HCT116 (cell line): ENCODE results near the gene UMAD1. TPM values are rescaled to one million over a fixed set of nuclear protein-coding genes. Genes with fewer than 3 reads are reported as not detected.

Source experiments
- ATAC-seq: fragments of 200-7000 bp; cut with Tn5 transposase; 2 replicates; pipeline ENCODE4 v1.9.1; 2020; ENCODE audit warnings: mild to moderate bottlenecking, moderate library complexity
- BruUV-seq: library from RNA; stranded (reverse); fragments of 400-500 nt; replicated peaks from 2 replicates; lab custom pipeline; 2021; lab: Mats Ljungman, UMichigan
- CTCF ChIA-PET: fragments of 300-600 bp; sonication (Branson Sonifier 250); formaldehyde crosslinking; loops from one replicate; lab custom pipeline; 2021; ENCODE audit warnings: antibody characterized with exemption; lab: Charles Lee
- POLR2A ChIA-PET: fragments of 300-600, 350-600 bp; sonication (Branson Sonifier 250); formaldehyde crosslinking; loops from one replicate; lab custom pipeline; 2021; ENCODE audit warnings: antibody characterized with exemption; lab: Charles Lee
- RAD21 ChIA-PET, 2 experiments: fragments of 300-600 bp; sonication (Branson Sonifier 250); formaldehyde crosslinking; loops; one replicate each; lab custom pipeline; 2023; ENCODE audit warnings: low total read pairs in 2 of 2; ENCODE audit not compliant: uncharacterized antibody in 2 of 2, unreplicated experiment in 2 of 2, low non-redundant PET in 1 of 2; lab: Charles Lee
- DNase-seq: peaks from one replicate; pipeline ENCODE4 v3.0.0-alpha.2; 2010; ENCODE audit warnings: low read depth, low spot score
- H2AFZ ChIP-seq: fragments of 200-600 bp; shearing (Covaris generic), sonication (generic); 2 replicates; pipeline ENCODE4 v1.6.1; 2017; ENCODE audit warnings: low read depth, mixed run types, mixed read lengths, antibody characterized with exemption, low read length; ENCODE audit not compliant: poor library complexity, severe bottlenecking
- H3K27ac ChIP-seq: 2 replicates; pipeline ENCODE4 v1.5.1; 2012; ENCODE audit warnings: low read depth, low read length
- H3K27me3 ChIP-seq: fragments of 200-600 bp; sonication (generic); 2 replicates; pipeline ENCODE4 v1.6.1; 2016; ENCODE audit warnings: mixed run types, low read length, mixed read lengths; ENCODE audit not compliant: insufficient read depth
- H3K36me3 ChIP-seq, 2 experiments: fragments of 200-500 bp in 1 of 2; fragments of 200-600 bp in 1 of 2; sonication (Bioruptor generic) in 1 of 2; sonication (generic) in 1 of 2; 2 replicates each; pipeline versions ENCODE4 v1.5.1 to v1.6.1; 2014 to 2016; ENCODE audit warnings: low read length in 2 of 2, inconsistent platforms in 1 of 2, mixed read lengths in 1 of 2, mixed run types in 1 of 2; ENCODE audit not compliant: insufficient read depth in 2 of 2, control insufficient read depth in 1 of 2
- H3K4me1 ChIP-seq, 2 experiments: fragments of 200-600 bp in 1 of 2; sonication (generic) in 1 of 2; 2 replicates each; pipeline versions ENCODE4 v1.5.1 to v1.6.1; 2012 to 2017; ENCODE audit warnings: low read length in 2 of 2, inconsistent platforms in 1 of 2, mild to moderate bottlenecking in 1 of 2, mixed read lengths in 1 of 2, mixed run types in 1 of 2, moderate library complexity in 1 of 2; ENCODE audit not compliant: insufficient read depth in 2 of 2, control insufficient read depth in 1 of 2
- H3K4me2 ChIP-seq: fragments of 200-600 bp; sonication (generic); 2 replicates; pipeline ENCODE4 v1.6.1; 2017; ENCODE audit warnings: mixed run types, low read length, mixed read lengths
- H3K4me3 ChIP-seq, 2 experiments: fragments of 200-600 bp in 1 of 2; sonication (generic) in 1 of 2; replicated peaks in 1 of 2; 2 replicates each; pipeline ENCODE4 v1.5.1; 2011 to 2016; ENCODE audit warnings: low read length in 2 of 2, control low read depth in 1 of 2, low read depth in 1 of 2, mild to moderate bottlenecking in 1 of 2, mixed read lengths in 1 of 2, mixed run types in 1 of 2
- H3K79me2 ChIP-seq: fragments of 200-600 bp; sonication (generic); 2 replicates; pipeline ENCODE4 v1.6.1; 2017; ENCODE audit warnings: mild to moderate bottlenecking, mixed run types, low read length, moderate library complexity, mixed read lengths; ENCODE audit not compliant: insufficient read depth
- H3K9ac ChIP-seq: fragments of 200-600 bp; sonication (generic); 2 replicates; pipeline ENCODE4 v1.6.1; 2016; ENCODE audit warnings: low read length, mixed read lengths
- H3K9me2 ChIP-seq: fragments of 200-600 bp; sonication (generic), shearing (Covaris generic); 2 replicates; pipeline ENCODE4 v1.6.1; 2017; ENCODE audit warnings: mixed run types, mild to moderate bottlenecking, moderate library complexity; ENCODE audit not compliant: insufficient read depth
- H3K9me3 ChIP-seq, 2 experiments: fragments of 200-500 bp in 1 of 2; fragments of 200-600 bp in 1 of 2; sonication (Bioruptor generic) in 1 of 2; sonication (generic) in 1 of 2; 2 replicates each; pipeline ENCODE4 v1.6.1; 2014 to 2017; ENCODE audit warnings: low read length in 2 of 2, mixed read lengths in 2 of 2, inconsistent platforms in 1 of 2, low read depth in 1 of 2, mild to moderate bottlenecking in 1 of 2, mixed run types in 1 of 2, moderate library complexity in 1 of 2; ENCODE audit not compliant: control insufficient read depth in 1 of 2, insufficient read depth in 1 of 2
- H4K20me1 ChIP-seq: fragments of 200-600 bp; sonication (generic), shearing (Covaris generic); 2 replicates; pipeline ENCODE4 v1.6.1; 2017; ENCODE audit warnings: mixed run types, mild to moderate bottlenecking, moderate library complexity; ENCODE audit not compliant: insufficient read depth
- CEBPB ChIP-seq: IDR thresholded peaks from 2 replicates; pipeline ENCODE4 v1.6.1; 2012; ENCODE audit warnings: low read depth
- ELF1 ChIP-seq: IDR thresholded peaks from 2 replicates; pipeline ENCODE4 v1.6.1; 2012; ENCODE audit warnings: low read depth, borderline replicate concordance
- EZH2phosphoT487 ChIP-seq: fragments of 200-600 bp; IDR thresholded peaks from 2 replicates; pipeline ENCODE4 v1.6.1; 2018; ENCODE audit warnings: antibody characterized with exemption, borderline replicate concordance
- FOSL1 ChIP-seq: IDR thresholded peaks from 2 replicates; pipeline ENCODE4 v1.6.1; 2012; ENCODE audit warnings: low read depth
- POLR2A ChIP-seq: IDR thresholded peaks from 2 replicates; pipeline ENCODE4 v1.7.0; 2011; ENCODE audit warnings: borderline replicate concordance; ENCODE audit not compliant: insufficient read depth, insufficient read length; ENCODE audit errors: extremely low read depth
- SP1 ChIP-seq: IDR thresholded peaks from 2 replicates; pipeline ENCODE4 v1.6.1; 2012; ENCODE audit warnings: low read depth
- SRF ChIP-seq: IDR thresholded peaks from 2 replicates; pipeline ENCODE4 v1.6.1; 2012; ENCODE audit warnings: low read depth
- YY1 ChIP-seq: IDR thresholded peaks from 2 replicates; pipeline ENCODE4 v1.6.1; 2011; ENCODE audit warnings: low read length, low read depth, moderate library complexity, mild to moderate bottlenecking; ENCODE audit not compliant: insufficient replicate concordance; ENCODE audit errors: extremely low read depth
- ZNF274 ChIP-seq: fragments of 200-500 bp; sonication (Bioruptor generic); IDR thresholded peaks from 2 replicates; pipeline ENCODE4 v1.6.1; 2014; ENCODE audit warnings: mild to moderate bottlenecking, low read depth, low read length, inconsistent platforms
- intact Hi-C: fragments of 100-400 bp; cut with micrococcal nuclease; formaldehyde crosslinking; loops from 2 replicates; pipeline ENCODE4 v1.10.0; 2022
- total RNA-seq: library from RNA; stranded (reverse); gene quantifications from one replicate; pipeline ENCODE4 v1.2.1, GENCODE V29; 2021; ENCODE audit not compliant: unreplicated experiment
- TF ChIP-seq, protein P1 (sequence below): IDR thresholded peaks from 2 replicates; pipeline ENCODE4 v1.6.1; 2012
- TF ChIP-seq, protein P2 (sequence below): IDR thresholded peaks from 2 replicates; pipeline ENCODE4 v1.6.1; 2012; ENCODE audit warnings: low read depth
- TF ChIP-seq, protein P3 (sequence below), 3 experiments: fragments of 200-600 bp in 1 of 3; sonication (generic) in 1 of 3; IDR thresholded peaks in 2 of 3; conservative IDR thresholded peaks in 1 of 3; 2 replicates each; pipeline ENCODE4 v1.5.1; 2012 to 2017; ENCODE audit warnings: low read depth in 2 of 3, low read length in 2 of 3, antibody characterized with exemption in 1 of 3, borderline replicate concordance in 1 of 3, control low read depth in 1 of 3, mild to moderate bottlenecking in 1 of 3, mixed read lengths in 1 of 3, mixed run types in 1 of 3, moderate library complexity in 1 of 3; ENCODE audit not compliant: insufficient read depth in 1 of 3
- TF ChIP-seq, protein P4 (sequence below): IDR thresholded peaks from 2 replicates; pipeline ENCODE4 v1.6.1; 2012

The UMAD1 gene
- total RNA-seq, 1 experiment from 2014 or later, result 12.7 TPM

DNA sequence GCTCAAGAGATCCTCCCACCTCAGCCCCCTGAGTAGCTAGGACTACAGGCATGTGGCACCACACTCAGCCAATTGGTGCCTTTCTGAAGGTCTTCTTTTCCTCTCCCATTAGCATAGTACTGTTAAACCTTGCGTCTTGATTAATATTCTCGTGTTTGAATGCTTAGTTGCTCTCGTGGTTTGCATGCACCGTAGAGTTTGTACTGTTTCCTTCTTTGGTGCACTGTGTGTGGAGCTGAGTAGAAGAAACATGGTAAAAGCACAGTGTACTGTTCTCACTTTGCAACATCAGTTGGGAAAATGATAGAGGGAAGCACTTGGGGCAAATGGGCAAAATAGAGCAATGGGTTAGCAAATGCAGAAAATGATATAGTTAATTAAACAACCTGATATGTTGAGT lies 105.4 kb downstream of the UMAD1 start:
- RAD21 ChIA-PET, result no interaction called here
- intact Hi-C loops, result no loop called here
- Histone ChIP-seq H3K4me1 (no peaks in the 10 kb centered on the region), H3K9ac (no peak overlapping the region), H4K20me1 (no peaks in the 10 kb centered on the region), H3K4me3 (no peak overlapping the region), H3K36me3 (no peaks in the 10 kb centered on the region), H3K9me2 (no peaks in the 10 kb centered on the region), H3K79me2 (no peaks in the 10 kb centered on the region)
- ATAC-seq (no peak), DNase-seq (no peak)
- CTCF ChIA-PET, result no interaction called here
- POLR2A ChIA-PET, result no interaction called here
- no peak for TF ChIP-seq EZH2phosphoT487
- no peak for TF ChIP-seq SRF
- TF ChIP-seq, protein P1, sequence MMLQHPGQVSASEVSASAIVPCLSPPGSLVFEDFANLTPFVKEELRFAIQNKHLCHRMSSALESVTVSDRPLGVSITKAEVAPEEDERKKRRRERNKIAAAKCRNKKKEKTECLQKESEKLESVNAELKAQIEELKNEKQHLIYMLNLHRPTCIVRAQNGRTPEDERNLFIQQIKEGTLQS, result no peak
- TF ChIP-seq CEBPB, result no peak
- no peak for TF ChIP-seq ZNF274
- TF ChIP-seq POLR2A, result no peak
- TF ChIP-seq SP1, result no peak
- TF ChIP-seq FOSL1, result no peak
- TF ChIP-seq, all 23 proteins: peak for 0
- no peaks in the 10 kb centered on the region for H3K27me3 ChIP-seq
- no peaks in the 10 kb centered on the region for H3K9me3 ChIP-seq
- BruUV-seq, result no TSS peak
- no peak overlapping the region for H3K4me2 ChIP-seq
- no peak overlapping the region for H2AFZ ChIP-seq
- no peak overlapping the region for H3K27ac ChIP-seq

DNA sequence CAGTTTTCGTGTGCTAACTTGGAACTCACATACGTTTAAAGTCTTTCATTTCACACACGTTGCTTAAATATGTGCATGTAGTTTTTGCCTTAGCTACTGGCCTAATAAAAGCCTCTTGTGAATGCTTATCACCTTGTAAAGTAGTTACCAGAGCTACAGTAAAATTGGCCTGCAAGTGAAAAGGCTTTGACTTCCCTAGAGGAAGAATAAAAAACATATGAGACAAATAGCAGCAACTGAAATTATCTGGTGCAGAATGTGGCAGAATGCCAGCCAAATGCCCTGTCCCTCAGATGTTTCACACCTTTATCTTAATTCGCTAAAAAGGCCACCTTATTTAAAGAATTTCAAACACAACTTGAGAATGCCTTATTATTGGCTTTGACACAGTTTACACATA lies 105.9 kb downstream of the UMAD1 start:
- POLR2A ChIA-PET, result no interaction called here
- Histone ChIP-seq H3K79me2 (no peaks in the 10 kb centered on the region), H2AFZ (no peak overlapping the region), H3K27ac (no peak overlapping the region), H3K27me3 (no peaks in the 10 kb centered on the region), H3K4me2 (no peak overlapping the region), H3K4me3 (no peak overlapping the region), H3K9me2 (no peaks in the 10 kb centered on the region), H3K9me3 (no peaks in the 10 kb centered on the region), H4K20me1 (no peaks in the 10 kb centered on the region), H3K4me1 (no peaks in the 10 kb centered on the region), H3K9ac (no peak overlapping the region), H3K36me3 (no peaks in the 10 kb centered on the region)
- intact Hi-C loops, result no loop called here
- DNase-seq (no peak), ATAC-seq (no peak)
- no TSS peak for BruUV-seq
- CTCF ChIA-PET, result no interaction called here
- RAD21 ChIA-PET, result no interaction called here
- TF ChIP-seq, protein P2, sequence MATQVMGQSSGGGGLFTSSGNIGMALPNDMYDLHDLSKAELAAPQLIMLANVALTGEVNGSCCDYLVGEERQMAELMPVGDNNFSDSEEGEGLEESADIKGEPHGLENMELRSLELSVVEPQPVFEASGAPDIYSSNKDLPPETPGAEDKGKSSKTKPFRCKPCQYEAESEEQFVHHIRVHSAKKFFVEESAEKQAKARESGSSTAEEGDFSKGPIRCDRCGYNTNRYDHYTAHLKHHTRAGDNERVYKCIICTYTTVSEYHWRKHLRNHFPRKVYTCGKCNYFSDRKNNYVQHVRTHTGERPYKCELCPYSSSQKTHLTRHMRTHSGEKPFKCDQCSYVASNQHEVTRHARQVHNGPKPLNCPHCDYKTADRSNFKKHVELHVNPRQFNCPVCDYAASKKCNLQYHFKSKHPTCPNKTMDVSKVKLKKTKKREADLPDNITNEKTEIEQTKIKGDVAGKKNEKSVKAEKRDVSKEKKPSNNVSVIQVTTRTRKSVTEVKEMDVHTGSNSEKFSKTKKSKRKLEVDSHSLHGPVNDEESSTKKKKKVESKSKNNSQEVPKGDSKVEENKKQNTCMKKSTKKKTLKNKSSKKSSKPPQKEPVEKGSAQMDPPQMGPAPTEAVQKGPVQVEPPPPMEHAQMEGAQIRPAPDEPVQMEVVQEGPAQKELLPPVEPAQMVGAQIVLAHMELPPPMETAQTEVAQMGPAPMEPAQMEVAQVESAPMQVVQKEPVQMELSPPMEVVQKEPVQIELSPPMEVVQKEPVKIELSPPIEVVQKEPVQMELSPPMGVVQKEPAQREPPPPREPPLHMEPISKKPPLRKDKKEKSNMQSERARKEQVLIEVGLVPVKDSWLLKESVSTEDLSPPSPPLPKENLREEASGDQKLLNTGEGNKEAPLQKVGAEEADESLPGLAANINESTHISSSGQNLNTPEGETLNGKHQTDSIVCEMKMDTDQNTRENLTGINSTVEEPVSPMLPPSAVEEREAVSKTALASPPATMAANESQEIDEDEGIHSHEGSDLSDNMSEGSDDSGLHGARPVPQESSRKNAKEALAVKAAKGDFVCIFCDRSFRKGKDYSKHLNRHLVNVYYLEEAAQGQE, result no peak
- TF ChIP-seq SP1 (no peak), POLR2A (no peak), SRF (no peak), ELF1 (no peak), ZNF274 (no peak), YY1 (no peak)
- TF ChIP-seq, protein P3, sequence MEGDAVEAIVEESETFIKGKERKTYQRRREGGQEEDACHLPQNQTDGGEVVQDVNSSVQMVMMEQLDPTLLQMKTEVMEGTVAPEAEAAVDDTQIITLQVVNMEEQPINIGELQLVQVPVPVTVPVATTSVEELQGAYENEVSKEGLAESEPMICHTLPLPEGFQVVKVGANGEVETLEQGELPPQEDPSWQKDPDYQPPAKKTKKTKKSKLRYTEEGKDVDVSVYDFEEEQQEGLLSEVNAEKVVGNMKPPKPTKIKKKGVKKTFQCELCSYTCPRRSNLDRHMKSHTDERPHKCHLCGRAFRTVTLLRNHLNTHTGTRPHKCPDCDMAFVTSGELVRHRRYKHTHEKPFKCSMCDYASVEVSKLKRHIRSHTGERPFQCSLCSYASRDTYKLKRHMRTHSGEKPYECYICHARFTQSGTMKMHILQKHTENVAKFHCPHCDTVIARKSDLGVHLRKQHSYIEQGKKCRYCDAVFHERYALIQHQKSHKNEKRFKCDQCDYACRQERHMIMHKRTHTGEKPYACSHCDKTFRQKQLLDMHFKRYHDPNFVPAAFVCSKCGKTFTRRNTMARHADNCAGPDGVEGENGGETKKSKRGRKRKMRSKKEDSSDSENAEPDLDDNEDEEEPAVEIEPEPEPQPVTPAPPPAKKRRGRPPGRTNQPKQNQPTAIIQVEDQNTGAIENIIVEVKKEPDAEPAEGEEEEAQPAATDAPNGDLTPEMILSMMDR (IDR thresholded peaks at IDR 0.05 in 2 of 3, conservative IDR thresholded peaks at IDR 0.05 in 1 of 3; ENCODE audit: borderline replicate concordance in 1 of 3, insufficient read depth in 1 of 3, low read depth in 2 of 3, low read length in 2 of 3), result no peak
- TF ChIP-seq, protein P1, result no peak
- TF ChIP-seq, protein P4, sequence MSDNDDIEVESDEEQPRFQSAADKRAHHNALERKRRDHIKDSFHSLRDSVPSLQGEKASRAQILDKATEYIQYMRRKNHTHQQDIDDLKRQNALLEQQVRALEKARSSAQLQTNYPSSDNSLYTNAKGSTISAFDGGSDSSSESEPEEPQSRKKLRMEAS, result no peak
